Measurements from ENCODE around the gene HDAC4.
A peak's percentile ranks its signal among the peaks of the same experiment; 100 is the strongest.
"Not testable (repeated sequence)": the region's sequence is repeated elsewhere in the genome, so short reads cannot be mapped to it uniquely, and the experiment has no call there.

The HDAC4 gene

GRCh38 chr2:239292531-239292930 is 108.3 kb downstream of the HDAC4 start:
- no peak for DNase-seq

GRCh38 chr2:239291475-239292350 is 109.1 kb downstream of the HDAC4 start:
- DNase-seq: no peak

- DNase-seq: no peak
Observed at GRCh38 chr2:239290618-239291474, 110.0 kb downstream of the HDAC4 start.

GRCh38 chr2:239289545-239289944 is 111.3 kb downstream of the HDAC4 start:
- peak; percentile 44 for DNase-seq

- DNase-seq: peak; percentile 50
Observed at GRCh38 chr2:239288951-239289511, 111.8 kb downstream of the HDAC4 start.

GRCh38 chr2:239288237-239288636 is 112.6 kb downstream of the HDAC4 start:
- DNase-seq: no peak

DNA sequence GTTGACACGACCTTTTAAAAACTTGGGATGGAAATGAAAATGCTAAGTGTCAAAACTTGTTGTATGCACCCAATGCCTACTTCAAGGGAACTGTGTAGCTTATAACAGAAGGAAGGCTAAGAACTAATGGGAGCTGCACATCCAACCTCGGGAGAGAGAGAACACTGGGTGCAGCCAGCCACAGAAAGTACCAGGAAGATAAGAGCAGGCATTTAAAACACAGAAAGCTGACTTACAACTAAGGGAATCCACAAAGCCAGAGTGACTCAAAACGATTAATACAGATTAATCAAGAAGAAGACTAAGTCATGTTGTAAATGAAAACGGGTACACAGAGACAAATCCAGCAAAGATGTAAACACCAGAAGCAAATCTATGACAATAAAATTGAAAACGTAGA is 113.4 kb downstream of the HDAC4 start:
- no peak for DNase-seq

- no peak for DNase-seq
Observed at GRCh38 chr2:239286901-239287300, 113.9 kb downstream of the HDAC4 start.

DNA sequence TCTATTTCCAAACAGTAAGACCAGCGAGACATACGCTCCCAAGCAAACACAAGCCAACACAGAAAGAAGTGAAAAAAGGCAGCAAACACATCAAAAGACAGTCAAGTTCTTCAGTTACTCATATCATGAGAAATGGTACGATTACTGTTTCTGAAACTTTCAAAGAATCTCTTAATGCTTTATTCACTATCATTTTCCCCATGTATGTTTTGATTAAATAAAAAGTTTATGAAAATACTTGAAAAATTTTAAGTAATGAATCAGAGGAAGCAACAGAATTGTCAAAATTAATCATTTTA is 114.9 kb downstream of the HDAC4 start:
- no peak for DNase-seq

GRCh38 chr2:239285071-239285931 is 115.5 kb downstream of the HDAC4 start:
- DNase-seq: peak; percentile 29

GRCh38 chr2:239283961-239284795 is 116.6 kb downstream of the HDAC4 start:
- no peak for DNase-seq

DNA sequence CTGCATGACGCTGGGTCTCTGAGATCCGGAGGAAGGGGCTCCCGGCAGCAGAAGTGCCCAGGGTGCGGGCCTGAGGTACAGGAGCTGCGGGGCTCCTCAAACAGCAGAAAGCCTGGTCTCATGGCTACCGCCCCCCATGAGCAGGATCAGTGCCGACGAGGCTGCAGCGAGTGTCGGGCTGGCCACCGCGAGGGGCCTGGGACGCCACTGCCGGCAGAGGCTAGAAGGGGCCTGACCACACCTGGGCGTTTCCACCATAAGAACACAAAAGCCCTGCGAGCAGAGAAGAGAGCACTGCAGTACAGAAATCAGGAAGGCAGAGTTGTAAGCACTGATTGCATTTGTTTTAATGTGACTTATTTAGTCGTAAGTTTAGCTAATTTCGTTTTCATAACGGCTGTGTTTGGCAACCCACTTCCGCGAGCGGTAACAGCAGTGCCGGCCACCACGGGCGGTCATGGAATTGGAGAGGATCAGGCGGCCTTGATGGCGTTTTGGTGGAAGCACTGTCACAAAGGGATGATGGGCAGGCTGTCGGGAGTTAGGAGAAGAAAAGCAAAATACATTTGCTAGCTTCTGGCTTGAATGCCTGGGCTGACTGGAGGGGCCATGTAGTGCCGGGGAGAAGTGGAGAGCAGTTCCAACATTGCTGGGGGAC is 117.4 kb downstream of the HDAC4 start:
- DNase-seq: no peak

GRCh38 chr2:239282448-239283287 is 118.2 kb downstream of the HDAC4 start:
- DNase-seq: no peak

DNA sequence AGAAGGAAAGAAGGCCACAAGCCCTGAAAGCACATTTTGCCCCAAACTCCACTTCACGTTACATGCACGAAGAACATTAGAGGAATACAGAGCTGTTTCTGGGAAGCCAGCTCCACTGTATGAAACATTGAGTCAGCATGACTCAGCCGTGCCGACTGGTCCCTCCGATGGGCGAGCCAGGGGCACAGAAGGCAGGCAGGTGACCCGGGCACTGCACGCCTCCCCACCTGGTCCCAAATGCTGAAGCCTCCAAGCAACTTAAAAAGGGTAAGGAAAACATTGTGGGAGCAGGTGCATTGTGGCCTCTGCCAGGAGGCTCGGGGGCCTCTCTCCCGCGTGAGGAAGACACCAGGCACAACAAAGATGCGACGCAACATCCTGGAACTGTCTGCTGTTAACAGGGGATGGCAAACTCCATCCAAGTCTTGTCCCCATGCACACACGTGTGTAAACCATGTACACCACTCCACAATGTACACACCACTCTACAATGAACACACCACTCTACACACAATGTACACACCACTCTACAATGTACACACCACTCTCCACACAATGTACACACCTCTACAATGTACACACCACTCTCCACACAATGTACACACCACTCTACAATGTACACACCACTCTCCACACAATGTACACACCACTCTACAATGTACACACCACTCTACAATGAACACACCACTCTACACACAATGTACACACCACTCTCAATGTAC is 120.4 kb downstream of the HDAC4 start:
- DNase-seq: not testable (repeated sequence)

DNA sequence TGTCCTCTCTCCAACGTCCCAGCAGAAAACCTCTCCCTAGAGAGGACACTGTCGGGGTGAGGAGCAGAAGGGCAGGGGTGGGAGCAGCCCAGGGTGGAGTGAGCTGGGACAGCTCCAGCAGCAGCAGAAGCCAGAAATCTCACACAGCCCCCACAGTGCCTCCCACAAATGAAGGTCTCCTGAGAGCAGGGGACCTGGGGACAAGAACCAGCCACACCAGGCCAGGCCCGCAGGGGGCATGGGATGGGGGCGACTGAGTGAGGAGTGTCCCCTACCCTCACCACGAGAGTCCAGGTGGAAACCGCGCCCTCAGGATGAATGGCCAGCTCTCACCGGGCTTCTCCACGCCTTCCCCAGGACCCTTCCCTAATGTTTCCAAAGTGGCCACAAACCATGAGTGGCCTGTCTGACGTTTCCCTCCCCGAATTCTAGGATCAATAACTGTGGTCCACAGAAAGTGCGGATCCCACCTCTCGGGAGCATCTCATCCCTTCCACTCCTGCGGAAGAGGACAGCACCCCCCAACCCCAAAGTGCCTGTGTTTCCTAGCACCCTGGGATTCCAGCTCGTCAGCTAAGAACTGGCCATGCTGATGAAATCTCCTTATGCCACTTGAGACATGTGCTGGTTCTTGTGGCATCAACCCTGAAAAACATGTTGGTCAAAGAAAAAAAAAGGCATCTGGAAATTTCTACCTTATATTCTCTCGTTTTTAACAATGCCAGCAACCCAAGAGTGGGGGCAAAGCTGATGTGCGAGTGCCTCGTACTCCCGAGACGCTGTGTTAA is 121.1 kb downstream of the HDAC4 start:
- no peak for DNase-seq

GRCh38 chr2:239278941-239279365 is 121.9 kb downstream of the HDAC4 start:
- no peak for DNase-seq

DNA sequence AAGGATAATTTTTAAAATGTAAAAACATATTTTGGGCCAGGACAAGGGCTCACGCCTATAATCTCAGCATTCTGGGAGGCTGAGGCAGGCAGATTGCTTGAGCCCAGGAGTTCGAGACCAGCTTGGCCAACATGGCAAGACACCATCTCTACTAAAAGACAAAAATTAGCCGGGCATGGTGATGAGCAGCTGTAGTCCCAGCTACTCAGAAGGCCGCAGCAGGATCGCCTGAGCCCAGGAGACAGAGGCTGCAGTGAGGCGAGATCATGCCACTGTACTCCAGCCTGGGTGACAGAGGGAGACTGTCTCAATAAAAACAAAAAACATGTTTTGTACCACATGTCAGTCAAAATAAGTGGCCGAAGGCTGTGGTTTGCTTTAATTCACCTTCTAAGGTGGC is 122.5 kb downstream of the HDAC4 start:
- DNase-seq: no peak

DNA sequence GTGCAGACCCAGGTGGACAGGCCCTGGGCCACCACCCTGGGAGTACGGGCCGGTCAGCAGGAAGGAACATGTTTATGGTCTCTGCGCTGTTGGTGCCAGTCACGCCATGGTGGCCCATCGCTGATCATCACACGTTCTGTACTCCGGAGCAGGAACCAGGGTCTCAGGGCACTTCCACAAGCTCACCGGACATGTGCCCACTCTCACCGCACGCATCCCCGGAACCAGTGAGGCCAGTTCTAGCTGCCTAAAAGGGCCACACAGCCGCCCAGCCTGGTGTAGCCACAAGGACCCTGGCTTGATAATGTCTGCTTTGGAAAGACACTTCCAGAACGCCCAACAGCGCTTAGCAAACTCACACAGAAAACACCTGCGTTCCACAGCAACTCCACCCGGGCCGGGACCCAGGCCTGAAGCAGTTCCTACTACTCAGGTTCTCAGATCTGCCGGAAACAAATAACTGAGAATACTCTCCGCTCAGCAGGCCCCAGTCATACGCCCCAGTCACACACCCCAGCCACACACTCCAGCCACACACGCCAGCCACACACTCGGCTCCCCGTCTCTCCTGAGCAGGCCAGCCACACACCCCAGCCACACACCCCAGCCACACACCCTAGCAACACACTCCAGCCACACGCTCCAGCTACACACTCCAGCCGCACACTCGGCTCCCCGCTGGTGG is 123.3 kb downstream of the HDAC4 start:
- DNase-seq: no peak

Measured in CD4-positive, alpha-beta T cell treated with Interleukin-12 subunit alpha and Interleukin-12 subunit beta, for 1 hour (primary cell).